GM11168 (cell line): ENCODE data around the gene DNAAF8.

Source experiments
- in situ Hi-C: fragments of 300-500 bp; cut with MboI; formaldehyde crosslinking; loops from one replicate; pipeline ENCODE4 v1.12.0; 2022; ENCODE audit warnings: low sequenced_read_pairs; ENCODE audit not compliant: unreplicated experiment

Gene DNAAF8

DNA sequence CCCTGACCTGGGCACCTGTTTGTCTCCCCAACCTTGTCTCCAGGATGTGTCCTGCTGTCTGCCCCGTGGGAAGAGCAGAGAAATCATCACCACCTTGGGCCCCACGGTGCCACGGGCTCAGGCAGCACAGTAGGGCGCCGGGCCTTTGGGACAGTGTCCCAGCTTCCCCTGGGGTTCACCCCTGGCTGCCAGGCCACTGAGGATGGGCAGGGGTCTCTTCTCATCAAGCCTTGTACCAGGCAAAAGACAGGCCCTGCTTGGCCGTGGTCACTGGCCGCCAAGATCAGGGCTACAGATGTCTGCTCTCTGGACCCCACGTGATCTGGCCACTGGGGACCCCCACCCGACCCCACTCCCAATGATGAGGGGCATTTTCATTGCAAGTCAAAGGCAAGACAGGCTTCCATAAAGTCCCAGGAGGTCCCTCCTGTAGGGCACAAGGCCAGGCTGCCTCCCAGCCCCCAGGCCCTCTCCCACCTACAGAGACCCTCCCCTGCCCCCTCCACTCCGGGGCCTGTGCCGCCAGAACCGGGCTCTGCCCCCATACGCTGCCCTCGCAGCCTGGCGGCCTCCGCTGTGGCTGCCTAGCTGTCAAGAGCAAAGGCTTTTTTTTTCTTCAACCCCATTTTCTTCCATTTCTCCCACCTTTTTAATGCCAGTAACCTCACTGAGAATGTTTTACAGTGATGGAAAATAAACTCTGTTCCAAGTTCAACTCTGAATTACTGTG lies 14.5 kb downstream of the DNAAF8 start:
- in situ Hi-C loops = no loop called here

DNA sequence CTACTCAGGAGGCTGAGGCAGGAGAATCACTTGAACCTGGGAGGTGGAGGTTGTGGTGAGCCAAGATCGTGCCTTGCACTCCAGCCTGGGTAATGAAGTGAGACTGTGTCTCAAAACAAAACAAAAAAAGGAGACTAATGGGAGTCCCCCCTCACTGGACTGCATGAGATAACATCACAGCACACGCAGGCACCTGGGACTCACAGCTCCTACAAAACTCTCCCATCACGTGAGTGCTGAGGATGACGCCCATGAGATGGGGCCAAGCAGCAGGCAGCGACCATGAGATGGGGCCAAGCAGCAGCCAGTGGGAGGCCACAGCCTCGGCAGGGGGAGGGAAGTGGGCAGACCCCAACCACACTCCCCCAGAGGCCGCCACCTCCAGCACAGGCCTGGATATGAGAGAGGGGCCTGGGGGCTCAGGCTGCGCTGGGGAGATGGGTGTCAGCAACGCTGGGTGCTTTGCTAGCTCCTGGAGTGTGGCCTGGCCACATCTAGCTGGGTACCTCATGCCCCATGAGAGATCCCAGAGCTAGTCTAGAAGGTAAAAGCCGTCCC lies 15.4 kb downstream of the DNAAF8 start:
- in situ Hi-C loops = no loop called here

DNA sequence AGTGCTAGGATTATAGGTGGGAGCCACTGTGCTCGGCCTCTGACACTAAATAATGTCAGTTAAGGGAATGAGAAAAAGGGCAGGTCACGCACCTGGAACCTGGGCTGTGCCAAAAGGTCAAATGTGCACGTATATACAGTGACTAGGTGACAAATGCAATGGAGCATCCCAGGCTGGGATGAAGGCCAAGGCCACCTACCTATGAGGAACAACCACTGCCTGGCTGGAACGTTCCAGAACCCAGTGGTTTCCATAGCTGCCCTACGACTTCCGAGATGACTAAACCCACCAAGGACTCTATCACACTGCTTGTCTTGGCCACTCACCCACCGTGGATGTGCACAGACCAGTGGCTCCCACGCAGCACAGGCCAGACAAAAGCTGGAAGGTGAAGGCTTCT lies 16.6 kb downstream of the DNAAF8 start:
- in situ Hi-C loops = no loop called here

DNA sequence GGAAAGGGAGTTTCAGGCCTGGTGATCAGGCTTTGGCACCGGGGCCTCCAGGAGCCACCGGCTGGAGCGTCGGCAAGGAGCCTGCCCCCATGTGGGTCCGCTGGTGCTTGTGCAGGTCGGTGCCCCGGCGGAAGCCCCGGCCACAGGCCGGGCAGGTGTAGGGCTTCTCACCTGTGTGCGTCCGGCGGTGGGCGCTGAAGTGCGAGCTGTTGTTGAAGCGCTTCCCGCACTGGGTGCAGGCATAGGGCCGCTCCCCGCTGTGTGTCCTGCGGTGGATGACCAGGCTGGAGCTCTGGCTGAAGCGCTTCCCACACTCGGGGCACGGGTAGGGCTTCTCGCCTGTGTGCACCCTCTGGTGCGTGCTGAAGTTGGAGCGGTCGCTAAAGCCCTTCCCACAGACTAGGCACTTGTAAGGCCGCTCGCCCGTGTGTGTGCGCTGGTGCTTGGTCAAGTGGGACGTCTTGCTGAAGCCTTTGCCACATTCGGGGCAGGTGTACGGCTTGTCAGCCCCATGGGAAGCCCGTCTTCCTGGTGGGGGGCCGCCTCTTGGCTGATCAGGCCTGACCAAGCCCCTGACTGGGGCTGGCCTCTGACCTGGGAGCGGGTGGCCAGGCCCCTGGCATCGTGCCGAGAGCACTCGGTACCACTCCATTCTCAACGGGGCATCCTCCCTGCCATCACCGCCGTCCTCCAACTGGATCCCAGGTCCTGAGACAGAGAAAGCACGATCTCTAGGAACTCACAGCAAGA lies 18.2 kb downstream of the DNAAF8 start:
- in situ Hi-C loops = no loop called here

GRCh38 chr16:4753227-4753626 lies 18.9 kb downstream of the DNAAF8 start:
- in situ Hi-C loops = no loop called here

- in situ Hi-C loops = no loop called here
These were observed 20.5 kb downstream of the DNAAF8 start for GRCh38 chr16:4754865-4755264.

- in situ Hi-C loops = no loop called here
These were observed 21.4 kb downstream of the DNAAF8 start for GRCh38 chr16:4755687-4756086.

GRCh38 chr16:4760221-4760910 lies 26.0 kb downstream of the DNAAF8 start:
- in situ Hi-C loops = no loop called here

DNA sequence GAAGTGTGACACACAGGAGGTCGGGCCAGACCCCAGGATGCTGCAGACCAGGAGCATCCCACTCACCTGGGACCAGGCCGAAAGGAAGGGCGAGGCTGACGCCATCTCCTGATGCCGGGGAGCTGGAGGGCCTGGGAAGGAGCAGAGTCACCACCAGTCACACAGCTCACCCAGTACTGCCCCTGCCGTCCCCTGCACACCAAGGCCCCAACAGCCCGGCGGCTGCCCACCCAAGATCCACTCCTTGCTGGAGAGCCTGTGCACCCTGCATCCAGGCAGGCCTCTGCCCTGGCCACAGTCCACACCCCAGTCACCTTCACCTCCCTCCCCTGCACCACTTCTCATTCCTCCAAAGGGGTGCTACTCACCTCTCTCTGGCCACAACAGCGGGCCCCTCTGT lies 27.9 kb downstream of the DNAAF8 start:
- in situ Hi-C loops = no loop called here

DNA sequence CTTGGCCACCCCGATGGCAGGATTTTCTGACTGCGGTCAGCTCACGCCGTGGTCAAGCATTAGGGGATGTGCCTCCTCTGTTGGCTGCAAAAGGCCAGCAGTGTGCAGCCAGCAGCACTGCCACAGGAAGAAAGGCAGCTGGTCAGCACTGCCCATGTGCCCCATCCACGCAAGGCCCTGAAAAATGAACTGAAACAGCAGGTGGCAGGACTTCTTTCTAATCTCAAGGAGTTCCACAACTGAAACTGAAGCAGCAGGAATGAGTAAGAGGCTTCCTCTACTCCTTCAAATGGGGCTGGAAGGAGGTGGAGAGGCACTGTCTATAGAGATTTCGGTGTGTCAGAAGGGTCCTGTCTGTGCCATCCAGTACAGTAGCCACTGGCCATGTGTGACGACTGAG lies 29.5 kb downstream of the DNAAF8 start:
- in situ Hi-C loops = no loop called here

- in situ Hi-C loops = no loop called here
These were observed 31.5 kb downstream of the DNAAF8 start for GRCh38 chr16:4765511-4766474.

DNA sequence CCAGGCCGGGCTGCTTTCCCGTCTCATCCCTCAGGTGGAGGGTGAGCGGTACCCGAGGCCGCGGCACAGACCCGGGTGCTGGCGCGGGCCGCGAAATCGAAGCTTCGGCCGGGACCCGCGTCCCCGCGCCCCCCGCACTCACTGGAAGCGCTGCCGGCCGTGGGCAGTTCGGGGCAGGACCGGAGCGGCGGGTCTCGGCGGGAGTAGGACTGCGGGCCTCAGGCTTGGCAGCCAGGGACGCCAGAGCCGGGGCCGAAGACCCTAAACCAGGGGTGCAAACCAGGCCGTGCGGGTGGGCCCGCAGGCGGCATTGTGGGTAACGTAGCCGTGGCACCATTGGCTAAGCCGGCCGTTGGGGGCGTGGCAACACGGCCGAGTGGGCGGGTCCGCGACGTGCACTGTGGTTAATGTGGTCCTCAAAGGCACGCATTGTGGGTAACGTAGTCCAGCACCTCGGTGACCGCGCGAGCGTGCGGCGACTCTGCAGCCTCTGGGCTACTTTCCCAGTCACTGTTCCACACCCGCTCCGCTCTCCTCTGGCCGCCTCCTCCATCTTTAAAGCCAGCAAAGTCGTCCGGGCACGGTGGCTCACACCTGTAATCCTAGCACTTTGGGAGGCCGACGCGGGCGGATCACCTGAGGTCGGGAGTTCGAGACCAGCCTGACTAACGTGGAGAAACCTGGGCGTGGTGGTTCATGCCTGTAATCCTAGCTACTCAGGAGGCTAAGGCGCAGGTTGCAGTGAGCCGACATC lies 32.7 kb downstream of the DNAAF8 start, which contains the start of gene ZNF500:
Gene ZNF500 (minus strand): TSS at position 288 of the 754 bp plus-strand sequence. CDS start 1,184 bp downstream, outside the sequence.
- in situ Hi-C loops = no loop called here

GRCh38 chr16:4767872-4768548 lies 33.7 kb downstream of the DNAAF8 start:
- in situ Hi-C loops = no loop called here

GRCh38 chr16:4768549-4769305 lies 34.4 kb downstream of the DNAAF8 start:
- in situ Hi-C loops = no loop called here

GRCh38 chr16:4769306-4769638 lies 34.9 kb downstream of the DNAAF8 start:
- in situ Hi-C loops = no loop called here

DNA sequence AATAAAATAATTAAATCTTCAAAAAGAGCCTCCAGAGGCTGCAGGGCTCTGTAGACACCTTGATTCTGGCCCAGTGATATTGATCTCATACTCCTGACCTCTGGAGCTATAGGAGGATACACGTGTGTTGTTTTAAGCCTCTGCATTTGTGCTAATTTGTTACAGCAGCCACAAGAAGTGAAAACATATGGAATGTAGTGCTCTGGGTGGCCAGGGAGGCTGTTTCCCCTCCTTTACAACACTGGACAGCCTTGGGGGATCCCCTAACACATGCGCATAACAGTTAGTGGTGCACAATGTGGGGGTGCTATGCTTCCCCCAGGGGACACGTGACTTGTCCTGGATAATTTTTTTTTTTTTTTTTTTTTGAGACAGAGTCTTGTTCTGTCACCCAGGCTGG lies 37.3 kb downstream of the DNAAF8 start:
- in situ Hi-C loops = no loop called here

DNA sequence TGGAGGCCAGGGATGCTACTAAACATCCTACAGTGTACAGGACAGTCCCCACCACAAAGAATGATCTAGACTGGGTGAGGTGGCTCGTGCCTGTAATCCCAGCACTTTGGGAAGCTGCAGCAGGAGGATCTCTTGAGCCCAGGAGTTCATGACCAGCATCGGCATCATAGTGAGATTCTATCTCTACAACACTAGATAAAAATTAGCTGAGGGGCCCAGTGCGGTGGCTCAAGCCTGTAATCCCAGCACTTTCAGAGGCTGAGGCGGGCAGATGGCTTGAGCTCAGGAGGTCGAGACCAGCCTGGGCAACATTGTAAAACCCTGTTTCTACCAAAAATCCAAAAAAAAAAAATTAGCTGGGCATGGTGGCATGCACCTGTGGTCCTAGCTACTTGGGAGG lies 38.0 kb downstream of the DNAAF8 start:
- in situ Hi-C loops = no loop called here

- in situ Hi-C loops = no loop called here
These were observed 40.7 kb downstream of the DNAAF8 start for GRCh38 chr16:4775005-4775404.
